Lower leg skin (tissue), 3 donors: ENCODE measurements around the gene SPTB.

ENCODE experiments used
- CTCF ChIP-seq, 3 donors: fragments of 450-650 bp; IDR thresholded peaks; one replicate each; pipeline ENCODE4 v1.5.1; 2016; ENCODE audit warnings: antibody characterized with exemption in 3 of 3, mild to moderate bottlenecking in 3 of 3, moderate library complexity in 2 of 3
- POLR2A ChIP-seq, 2 donors: fragments of 450-650 bp; IDR thresholded peaks; one replicate each; pipeline ENCODE4 v1.6.1; 2016 to 2017; ENCODE audit warnings: antibody characterized with exemption in 2 of 2, mild to moderate bottlenecking in 1 of 2, moderate library complexity in 1 of 2

GRCh38 chr14:64844272-64844671 is 35.4 kb downstream of the SPTB start:
- TF ChIP-seq CTCF (IDR thresholded peaks at IDR 0.05) (no peak), POLR2A (IDR thresholded peaks at IDR 0.05) (no peak)
